Measurements from ENCODE around the gene HIVEP2.

GRCh38 chr6:142938510-142938909 lies 6.5 kb downstream of the HIVEP2 start:
- no peak for TF ChIP-seq CTCF (IDR thresholded peaks at IDR 0.05)
- TF ChIP-seq POLR2A (IDR thresholded peaks at IDR 0.05): no peak
- TF ChIP-seq EP300 (IDR thresholded peaks at IDR 0.05): no peak
